GM12878 (cell line): ENCODE results near the gene TMEM252. TPM values are rescaled to one million over a fixed set of nuclear protein-coding genes. Genes with fewer than 3 reads are reported as not detected.

ENCODE experiments used
- ATAC-seq: fragments of 200-7000 bp; cut with Tn5 transposase; 3 replicates; pipeline ENCODE4 v1.9.1; 2020; ENCODE audit warnings: mild to moderate bottlenecking, moderate library complexity
- BruUV-seq: library from RNA; stranded (reverse); fragments of 400-500 nt; replicated peaks from 2 replicates; lab custom pipeline; 2021; lab: Mats Ljungman, UMichigan
- CTCF ChIA-PET: fragments of 300-600 bp; sonication (Branson Sonifier 250); formaldehyde crosslinking; extraction: SDS; loops from one replicate; lab custom pipeline; 2021; ENCODE audit warnings: inconsistent platforms; lab: Yijun Ruan, JAX
- POLR2A ChIA-PET: fragments of 350-600 bp; formaldehyde crosslinking; extraction: SDS; loops from one replicate; lab custom pipeline; 2021; ENCODE audit warnings: inconsistent platforms; lab: Charles Lee
- RAD21 ChIA-PET: fragments of 300-600 bp; sonication (Branson Sonifier 250); formaldehyde crosslinking; loops from one replicate; lab custom pipeline; 2023; ENCODE audit warnings: antibody characterized with exemption; ENCODE audit not compliant: unreplicated experiment; lab: Charles Lee
- SMC1A ChIA-PET: fragments of 300-600 bp; sonication (Branson Sonifier 250); formaldehyde crosslinking; loops from one replicate; lab custom pipeline; 2023; ENCODE audit not compliant: unreplicated experiment, uncharacterized antibody; lab: Charles Lee
- DNase-seq: peaks from one replicate; pipeline ENCODE4 v3.0.0-alpha.2; 2011; ENCODE audit warnings: low read depth, low spot score
- FAIRE-seq: peaks from 3 replicates; lab custom pipeline; 2011; peaks lifted over from hg19 to GRCh38; lab: Jason Lieb, UNC
- H2AFZ ChIP-seq: 2 replicates; pipeline ENCODE4 v1.6.0; 2011; ENCODE audit warnings: low read depth, low read length, control low read depth; ENCODE audit not compliant: control insufficient read depth
- H3K27ac ChIP-seq: 2 replicates; pipeline ENCODE4 v1.5.1; 2011; ENCODE audit warnings: control low read depth; ENCODE audit not compliant: control insufficient read depth, insufficient read depth
- H3K27me3 ChIP-seq, 2 experiments: replicated peaks in 1 of 2; 2 replicates each; pipeline versions ENCODE4 v1.6.0 to v1.6.1; 2011; ENCODE audit warnings: low read length in 1 of 2; ENCODE audit not compliant: control insufficient read depth in 2 of 2, insufficient read depth in 2 of 2
- H3K36me3 ChIP-seq, 2 experiments: 2 replicates each; pipeline ENCODE4 v1.5.1; 2011; ENCODE audit warnings: low read length in 1 of 2; ENCODE audit not compliant: control insufficient read depth in 2 of 2, insufficient read depth in 2 of 2
- H3K4me1 ChIP-seq: 2 replicates; pipeline ENCODE4 v1.6.1; 2011; ENCODE audit warnings: mild to moderate bottlenecking, low read length, moderate library complexity, mixed read lengths; ENCODE audit not compliant: control insufficient read depth, insufficient read depth
- H3K4me2 ChIP-seq: 2 replicates; pipeline ENCODE4 v1.6.0; 2011; ENCODE audit warnings: control low read depth; ENCODE audit not compliant: control insufficient read depth, insufficient read depth
- H3K4me3 ChIP-seq: fragments of 200-600 bp; sonication (generic); 2 replicates; pipeline ENCODE4 v1.5.1; 2016
- H3K79me2 ChIP-seq: 2 replicates; pipeline ENCODE4 v1.6.0; 2011; ENCODE audit warnings: low read length; ENCODE audit not compliant: control insufficient read depth, insufficient read depth
- H3K9ac ChIP-seq: 2 replicates; pipeline ENCODE4 v1.8.0; 2011; ENCODE audit warnings: low read length, control low read depth, mixed read lengths; ENCODE audit not compliant: control insufficient read depth, insufficient read depth
- H3K9me3 ChIP-seq: replicated peaks from 3 replicates; pipeline ENCODE4 v1.5.1; 2011; ENCODE audit warnings: mild to moderate bottlenecking, low read length; ENCODE audit not compliant: control insufficient read depth, insufficient read depth
- H4K20me1 ChIP-seq: 2 replicates; pipeline ENCODE4 v1.6.0; 2011; ENCODE audit not compliant: control insufficient read depth, insufficient read depth
- ATF2 ChIP-seq: IDR thresholded peaks from 2 replicates; pipeline ENCODE4 v1.6.1; 2012; ENCODE audit warnings: low read length, inconsistent platforms
- DPF2 ChIP-seq: fragments of 450-650 bp; IDR thresholded peaks from 2 replicates; pipeline ENCODE4 v1.6.1; 2017; ENCODE audit warnings: mild to moderate bottlenecking
- E2F4 ChIP-seq: IDR thresholded peaks from 2 replicates; pipeline ENCODE4 v1.6.1; 2012; ENCODE audit warnings: low read depth, low read length, improper control_type of control experiment
- GATAD2B ChIP-seq: fragments of 450-650 bp; conservative IDR thresholded peaks from 2 replicates; pipeline ENCODE4 v1.6.1; 2017; ENCODE audit warnings: low read depth, mild to moderate bottlenecking, moderate library complexity
- IKZF1 ChIP-seq: fragments of 450-650 bp; conservative IDR thresholded peaks from 2 replicates; pipeline ENCODE4 v1.6.1; 2017; ENCODE audit warnings: antibody characterized with exemption, mild to moderate bottlenecking
- MYB ChIP-seq: fragments of 150-350 bp; IDR thresholded peaks from 2 replicates; pipeline ENCODE4 v1.6.1; 2014; ENCODE audit warnings: mild to moderate bottlenecking, low read depth, low read length, borderline replicate concordance
- NR2C1 ChIP-seq: fragments of 450-650 bp; IDR thresholded peaks from 2 replicates; pipeline ENCODE4 v1.6.1; 2017; ENCODE audit warnings: antibody characterized with exemption, mild to moderate bottlenecking, moderate library complexity
- SRF ChIP-seq, 2 experiments: IDR thresholded peaks; 2 replicates each; pipeline ENCODE4 v1.6.1; 2011; ENCODE audit warnings: low read depth in 2 of 2, low read length in 2 of 2, mild to moderate bottlenecking in 1 of 2, moderate library complexity in 1 of 2
- ZNF687 ChIP-seq: fragments of 450-650 bp; IDR thresholded peaks from 2 replicates; pipeline ENCODE4 v1.6.1; 2017; ENCODE audit warnings: mild to moderate bottlenecking, moderate library complexity
- whole genome bisulfite sequencing: methylation state at CpG from one replicate; pipeline ENCODE4 v1.1.6; 2016; ENCODE audit warnings: low lambda C conversion rate; ENCODE audit not compliant: insufficient replicate concordance, insufficient coverage; ENCODE audit errors: missing lambda C conversion rate; 5-methylcytosine and 5-hydroxymethylcytosine counted together
- in situ Hi-C: fragments of 300-500 bp; cut with MboI; formaldehyde crosslinking; loops from 9 replicates; pipeline ENCODE4 v1.14.3; 2018; ENCODE audit warnings: mixed read lengths
- intact Hi-C: fragments of 100-400 bp; cut with micrococcal nuclease; formaldehyde crosslinking; loops from one replicate; pipeline ENCODE4 v1.14.2; 2022; ENCODE audit not compliant: unreplicated experiment
- polyA plus RNA-seq, 11 experiments: library from polyadenylated mRNA; depleted of rRNA in 4 of 11; unstranded in 6 of 11; stranded (reverse) in 5 of 11; fragments of >200 nt; fragmentation: Nextera tagmentation in 4 of 11; fragmentation: Illumina TruSeq in 1 of 11; extraction: Ambion mirVana in 4 of 11; extraction: Trizol in 1 of 11; gene quantifications; 1 replicate in 1 of 11; 2 replicates in 10 of 11; pipeline versions ENCODE4 v1.2.1 to v1.2.3, GENCODE V29; 2011 to 2016; ENCODE audit warnings: inconsistent platforms in 2 of 11, missing spikeins in 2 of 11, low read depth in 1 of 11
- total RNA-seq, 4 experiments: library from RNA; depleted of rRNA in 3 of 4; stranded (reverse); fragments of >200 nt in 3 of 4; fragmentation: Illumina TruSeq in 1 of 4; extraction: Trizol in 1 of 4; gene quantifications; 2 replicates each; pipeline versions ENCODE4 v1.2.1 to v1.2.3, GENCODE V29; 2013 to 2021

Gene TMEM252
- total and polyA plus RNA-seq, 10 of the 15 experiments (the other 5 are each of a cell fraction or from before 2014, with no cell fraction given), result not detected

- no peak for ATAC-seq
- H3K4me1 ChIP-seq, result no peaks in the 10 kb centered on the region
- H4K20me1 ChIP-seq, result no peaks in the 10 kb centered on the region
- ChIA-PET RAD21 (no interaction called here), CTCF (interaction anchor here (1.4 kb wide), 1 partner anchor 22 kb away, joined by 4 read pairs; no protein-coding TSS in a partner anchor), SMC1A (no interaction called here), POLR2A (no interaction called here)
- WGBS, result 23% methylated on average over 1 of the region's 1 CpG
- no peak overlapping the region for H3K4me2 ChIP-seq
- no peak overlapping the region for H3K4me3 ChIP-seq
- no peaks in the 10 kb centered on the region for H3K79me2 ChIP-seq
- in situ Hi-C loops, result loop anchor here (25.0 kb wide), 1 partner anchor 100 kb away; no protein-coding TSS in a partner anchor
- H3K36me3 ChIP-seq, result no peaks in the 10 kb centered on the region
- TF ChIP-seq IKZF1 (no peak), MYB (no peak), NR2C1 (no peak), ZNF687 (no peak), GATAD2B (no peak), E2F4 (no peak), ATF2 (no peak), SRF (IDR thresholded peaks at IDR 0.05; ENCODE audit: low read depth in 2 of 2, low read length in 2 of 2) (no peak), DPF2 (no peak)
- no peak overlapping the region for H3K27ac ChIP-seq
- FAIRE-seq, result no peak
- no peak overlapping the region for H2AFZ ChIP-seq
- H3K9me3 ChIP-seq, result no peaks in the 10 kb centered on the region
- DNase-seq, result no peak
- peaks cover 0 to 2% of the 10 kb centered on the region in 2 experiments; a peak in 2 of 4 replicates for H3K27me3 ChIP-seq
- intact Hi-C loops, result no loop called here
- no peak overlapping the region for H3K9ac ChIP-seq
- BruUV-seq, result no TSS peak
These were observed 3.1 kb downstream of the TMEM252 start for GRCh38 chr9:68537616-68537880.
